DND-41 (cell line): ENCODE results near the gene WNK2.

ENCODE experiments used
- ATAC-seq: fragments of 200-7000 bp; cut with Tn5 transposase; 3 replicates; pipeline ENCODE4 v1.9.1; 2021; ENCODE audit warnings: low read depth; ENCODE audit not compliant: insufficient read depth
- DNase-seq: peaks from one replicate; pipeline ENCODE4 v3.0.0-alpha.2; 2020
- H2AFZ ChIP-seq: 2 replicates; pipeline ENCODE4 v1.6.0; 2012; ENCODE audit warnings: low read depth, low read length
- H3K27ac ChIP-seq: 2 replicates; pipeline ENCODE4 v1.5.1; 2012; ENCODE audit warnings: low read length, inconsistent platforms
- H3K27me3 ChIP-seq: fragments of 200-600 bp; sonication (generic); 2 replicates; pipeline ENCODE4 v1.6.0; 2012; ENCODE audit warnings: low read length, mild to moderate bottlenecking, inconsistent platforms; ENCODE audit not compliant: insufficient read depth, poor library complexity
- H3K36me3 ChIP-seq: 2 replicates; pipeline ENCODE4 v1.5.1; 2012; ENCODE audit warnings: low read length, inconsistent platforms; ENCODE audit not compliant: insufficient read depth
- H3K4me1 ChIP-seq: 2 replicates; pipeline ENCODE4 v1.5.1; 2012; ENCODE audit warnings: mild to moderate bottlenecking, low read length; ENCODE audit not compliant: insufficient read depth
- H3K4me2 ChIP-seq: 2 replicates; pipeline ENCODE4 v1.6.0; 2012; ENCODE audit warnings: mild to moderate bottlenecking, moderate library complexity, low read length, inconsistent platforms; ENCODE audit not compliant: insufficient read depth
- H3K4me3 ChIP-seq, 2 experiments: fragments of 200-600 bp in 1 of 2; shearing (Covaris generic) in 1 of 2; 2 replicates each; pipeline ENCODE4 v1.5.1; 2012 to 2016; ENCODE audit warnings: inconsistent platforms in 2 of 2, low read length in 2 of 2, mild to moderate bottlenecking in 2 of 2, low read depth in 1 of 2, moderate library complexity in 1 of 2
- H3K79me2 ChIP-seq: 2 replicates; pipeline ENCODE4 v1.6.0; 2012; ENCODE audit warnings: low read length, inconsistent platforms; ENCODE audit not compliant: insufficient read depth
- H3K9ac ChIP-seq: 2 replicates; pipeline ENCODE4 v1.6.0; 2012; ENCODE audit warnings: low read depth, mild to moderate bottlenecking, inconsistent platforms, low read length, moderate library complexity
- H3K9me3 ChIP-seq: 2 replicates; pipeline ENCODE4 v1.5.1; 2012; ENCODE audit warnings: low read length, moderate library complexity, mild to moderate bottlenecking, inconsistent platforms; ENCODE audit not compliant: insufficient read depth, severe bottlenecking
- H4K20me1 ChIP-seq: 2 replicates; pipeline ENCODE4 v1.6.0; 2012; ENCODE audit warnings: low read length; ENCODE audit not compliant: insufficient read depth
- EZH2 ChIP-seq: IDR thresholded peaks from 3 replicates; pipeline ENCODE4 v1.6.1; 2012; ENCODE audit warnings: borderline replicate concordance, low read depth, mild to moderate bottlenecking, moderate library complexity, low read length, inconsistent platforms; ENCODE audit not compliant: severe bottlenecking
- TF ChIP-seq, protein P1 (sequence below): IDR thresholded peaks from 2 replicates; pipeline ENCODE4 v1.5.1; 2012; ENCODE audit warnings: borderline replicate concordance, low read length, moderate library complexity, mild to moderate bottlenecking; ENCODE audit not compliant: poor library complexity, severe bottlenecking; ENCODE audit errors: extremely low read depth

WNK2 gene

DNA sequence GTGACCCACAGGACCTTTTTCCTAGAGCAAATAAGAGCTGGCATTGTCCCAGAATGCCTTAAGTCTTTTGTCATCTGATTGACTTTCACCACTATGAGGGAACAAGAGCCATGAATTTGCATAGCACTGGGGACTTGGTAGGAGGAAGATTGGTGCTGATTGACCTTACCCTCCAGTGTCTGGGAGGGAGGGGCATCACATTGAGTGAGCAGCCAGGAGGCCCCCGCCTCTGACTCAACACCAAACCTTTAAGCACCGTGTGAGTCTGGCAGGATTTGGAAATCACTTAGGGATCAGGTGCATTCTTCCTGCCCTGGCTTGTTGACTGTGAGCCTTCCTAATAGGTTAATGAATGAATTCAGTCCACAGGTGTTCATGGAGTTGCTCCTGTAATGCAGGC lies 40.7 kb downstream of the WNK2 start:
- Histone ChIP-seq H3K4me3 (no peak overlapping the region), H4K20me1 (no peaks in the 10 kb centered on the region), H3K4me2 (no peak overlapping the region), H3K9me3 (no peaks in the 10 kb centered on the region), H3K36me3 (no peaks in the 10 kb centered on the region), H3K9ac (no peak overlapping the region), H3K27ac (no peak overlapping the region), H2AFZ (no peak overlapping the region), H3K27me3 (no peaks in the 10 kb centered on the region), H3K79me2 (no peaks in the 10 kb centered on the region), H3K4me1 (no peaks in the 10 kb centered on the region)
- DNase-seq (no peak), ATAC-seq (no peak)
- TF ChIP-seq, protein P1, sequence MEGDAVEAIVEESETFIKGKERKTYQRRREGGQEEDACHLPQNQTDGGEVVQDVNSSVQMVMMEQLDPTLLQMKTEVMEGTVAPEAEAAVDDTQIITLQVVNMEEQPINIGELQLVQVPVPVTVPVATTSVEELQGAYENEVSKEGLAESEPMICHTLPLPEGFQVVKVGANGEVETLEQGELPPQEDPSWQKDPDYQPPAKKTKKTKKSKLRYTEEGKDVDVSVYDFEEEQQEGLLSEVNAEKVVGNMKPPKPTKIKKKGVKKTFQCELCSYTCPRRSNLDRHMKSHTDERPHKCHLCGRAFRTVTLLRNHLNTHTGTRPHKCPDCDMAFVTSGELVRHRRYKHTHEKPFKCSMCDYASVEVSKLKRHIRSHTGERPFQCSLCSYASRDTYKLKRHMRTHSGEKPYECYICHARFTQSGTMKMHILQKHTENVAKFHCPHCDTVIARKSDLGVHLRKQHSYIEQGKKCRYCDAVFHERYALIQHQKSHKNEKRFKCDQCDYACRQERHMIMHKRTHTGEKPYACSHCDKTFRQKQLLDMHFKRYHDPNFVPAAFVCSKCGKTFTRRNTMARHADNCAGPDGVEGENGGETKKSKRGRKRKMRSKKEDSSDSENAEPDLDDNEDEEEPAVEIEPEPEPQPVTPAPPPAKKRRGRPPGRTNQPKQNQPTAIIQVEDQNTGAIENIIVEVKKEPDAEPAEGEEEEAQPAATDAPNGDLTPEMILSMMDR, result no peak
- TF ChIP-seq EZH2, result no peak

DNA sequence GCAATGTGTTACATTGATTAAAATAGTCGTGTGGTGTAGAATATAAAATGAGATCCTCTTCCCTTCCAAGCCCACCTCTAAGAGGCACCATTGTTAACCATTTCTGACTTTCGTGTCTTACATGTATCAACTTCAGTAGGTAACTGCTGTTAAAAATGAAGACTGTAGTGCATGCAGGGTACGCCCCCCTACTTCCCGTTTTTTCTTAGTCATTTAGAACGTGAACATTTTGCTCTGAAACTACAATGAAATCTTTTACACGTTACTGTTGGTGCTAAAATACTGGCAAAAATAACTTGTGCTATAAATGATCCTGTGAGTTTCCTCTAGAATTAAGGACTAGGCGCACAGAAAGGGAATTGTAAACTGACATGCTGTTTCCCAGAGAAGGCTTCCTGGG lies 41.5 kb downstream of the WNK2 start:
- Histone ChIP-seq H3K4me2 (no peak overlapping the region), H3K27me3 (no peaks in the 10 kb centered on the region)
- no peak for ATAC-seq

DNA sequence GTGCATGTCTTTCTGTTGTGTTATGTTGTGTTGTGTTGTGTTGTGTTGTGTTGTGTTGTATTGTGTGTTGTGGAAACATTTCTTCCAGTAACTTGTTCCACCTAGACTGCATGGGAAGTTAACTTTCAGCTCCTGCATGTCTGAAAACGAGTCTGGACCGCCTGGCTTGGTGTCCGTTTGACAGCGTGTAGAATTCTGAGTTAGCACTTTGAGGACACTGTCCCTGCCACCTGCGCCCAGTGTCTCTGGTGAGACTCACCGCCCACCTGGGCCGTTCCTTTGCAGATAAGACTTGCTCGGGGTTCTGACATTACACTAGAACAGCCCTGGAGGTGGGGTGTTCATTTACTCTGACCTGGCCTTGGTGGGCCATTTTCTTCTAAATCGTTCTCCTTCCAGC lies 42.0 kb downstream of the WNK2 start:
- Histone ChIP-seq H3K79me2 (no peaks in the 10 kb centered on the region), H2AFZ (no peak overlapping the region), H3K4me2 (no peak overlapping the region), H3K4me3 (no peak overlapping the region), H3K9ac (no peak overlapping the region), H3K36me3 (no peaks in the 10 kb centered on the region), H3K27ac (no peak overlapping the region), H3K9me3 (no peaks in the 10 kb centered on the region), H3K27me3 (no peaks in the 10 kb centered on the region), H4K20me1 (no peaks in the 10 kb centered on the region; the same call in 1 of the 2 replicates), H3K4me1 (no peaks in the 10 kb centered on the region)
- ATAC-seq, result no peak
- DNase-seq, result no peak
- TF ChIP-seq, protein P1, result no peak
- TF ChIP-seq EZH2, result no peak

More for the DNA sequence above, 41.5 kb downstream of the WNK2 start:
- no peak overlapping the region for H2AFZ ChIP-seq
- TF ChIP-seq EZH2, result no peak
- TF ChIP-seq, protein P1, result no peak
- no peaks in the 10 kb centered on the region for H3K36me3 ChIP-seq
- H3K4me1 ChIP-seq, result no peaks in the 10 kb centered on the region
- DNase-seq, result no peak
- no peaks in the 10 kb centered on the region for H3K9me3 ChIP-seq
- H4K20me1 ChIP-seq, result no peaks in the 10 kb centered on the region; the same call in 1 of the 2 replicates
- H3K4me3 ChIP-seq, result no peak overlapping the region
- no peak overlapping the region for H3K9ac ChIP-seq
- no peak overlapping the region for H3K27ac ChIP-seq
- H3K79me2 ChIP-seq, result no peaks in the 10 kb centered on the region

DNA sequence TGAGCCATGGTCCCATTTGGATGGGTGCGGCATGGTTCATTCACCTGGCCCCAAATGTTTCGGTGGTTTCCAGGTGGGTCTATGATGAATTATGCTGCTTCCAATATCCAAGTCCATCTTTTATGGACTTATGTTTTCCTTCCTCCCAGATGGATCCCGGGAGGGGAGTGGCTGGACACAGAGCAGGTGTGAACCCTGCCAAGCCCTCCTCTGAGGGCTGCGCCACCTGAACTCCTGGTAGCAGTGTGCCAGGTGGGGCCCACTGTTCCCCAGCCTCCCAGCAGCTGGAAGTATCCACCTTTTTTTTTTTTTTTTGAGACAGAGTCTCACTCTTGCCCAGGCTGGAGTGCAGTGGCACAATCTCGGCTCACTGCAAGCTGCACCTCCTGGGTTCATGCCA lies 42.9 kb downstream of the WNK2 start:
- H3K27ac ChIP-seq, result no peak overlapping the region
- H3K4me1 ChIP-seq, result no peaks in the 10 kb centered on the region
- H2AFZ ChIP-seq, result no peak overlapping the region
- DNase-seq, result no peak
- TF ChIP-seq EZH2, result no peak
- TF ChIP-seq, protein P1, result no peak
- ATAC-seq, result no peak
- H3K4me3 ChIP-seq, result no peak overlapping the region
- no peak overlapping the region for H3K9ac ChIP-seq
- no peaks in the 10 kb centered on the region for H3K36me3 ChIP-seq
- no peaks in the 10 kb centered on the region for H3K79me2 ChIP-seq
- no peak overlapping the region for H3K4me2 ChIP-seq
- H3K27me3 ChIP-seq, result no peaks in the 10 kb centered on the region
- H3K9me3 ChIP-seq, result no peaks in the 10 kb centered on the region
- no peaks in the 10 kb centered on the region; the same call in 1 of the 2 replicates for H4K20me1 ChIP-seq
